Neuronal stem cell (in vitro differentiated cells): ENCODE data around the gene ERH.

Source experiments
- DNase-seq: peaks from one replicate; pipeline ENCODE4 v3.0.0-alpha.2; 2013; ENCODE audit warnings: low spot score
- H2AFZ ChIP-seq: one replicate; pipeline ENCODE4 v1.6.1; 2013; ENCODE audit warnings: mild to moderate bottlenecking, low read length, inconsistent platforms
- H2AK5ac ChIP-seq: 2 replicates; pipeline ENCODE4 v1.6.1; 2013; ENCODE audit warnings: low read depth, mild to moderate bottlenecking, inconsistent platforms, low read length, moderate library complexity, mixed read lengths
- H2BK120ac ChIP-seq: 2 replicates; pipeline ENCODE4 v1.6.1; 2013; ENCODE audit warnings: low read depth, mild to moderate bottlenecking, inconsistent platforms, low read length, moderate library complexity, mixed read lengths
- H2BK12ac ChIP-seq: one replicate; pipeline ENCODE4 v1.6.1; 2013; ENCODE audit warnings: low read length, inconsistent platforms
- H2BK15ac ChIP-seq: 2 replicates; pipeline ENCODE4 v1.6.1; 2013; ENCODE audit warnings: mild to moderate bottlenecking, low read length, inconsistent platforms, mixed read lengths
- H2BK5ac ChIP-seq: one replicate; pipeline ENCODE4 v1.6.1; 2013; ENCODE audit warnings: inconsistent platforms, mild to moderate bottlenecking, low read length, moderate library complexity
- H3K14ac ChIP-seq: one replicate; pipeline ENCODE4 v1.6.1; 2013; ENCODE audit warnings: low read length, inconsistent platforms
- H3K18ac ChIP-seq: 2 replicates; pipeline ENCODE4 v1.6.1; 2013; ENCODE audit warnings: low read length, inconsistent platforms
- H3K23ac ChIP-seq: 2 replicates; pipeline ENCODE4 v1.6.1; 2013; ENCODE audit warnings: low read depth, mild to moderate bottlenecking, mixed read lengths, low read length, inconsistent platforms; ENCODE audit not compliant: poor library complexity
- H3K27ac ChIP-seq: replicated peaks from 3 replicates; pipeline ENCODE4 v1.5.1; 2013; ENCODE audit warnings: low read length, inconsistent platforms
- H3K27me3 ChIP-seq, 3 experiments: 2 replicates each; pipeline ENCODE4 v1.6.1; 2013; ENCODE audit warnings: low read length in 3 of 3, mild to moderate bottlenecking in 2 of 3, inconsistent platforms in 1 of 3, low read depth in 1 of 3, mixed read lengths in 1 of 3, moderate library complexity in 1 of 3; ENCODE audit not compliant: control insufficient read depth in 3 of 3, insufficient read depth in 3 of 3
- H3K36me3 ChIP-seq, 2 donors: replicated peaks in 1 of 2; 2 replicates each; pipeline ENCODE4 v1.6.1; 2013; ENCODE audit warnings: low read length in 2 of 2; ENCODE audit not compliant: control insufficient read depth in 2 of 2, insufficient read depth in 2 of 2
- H3K4ac ChIP-seq: 2 replicates; pipeline ENCODE4 v1.6.1; 2013; ENCODE audit warnings: inconsistent platforms, mild to moderate bottlenecking, low read length, moderate library complexity
- H3K4me1 ChIP-seq, 2 donors: 1 replicate in 1 of 2; 2 replicates in 1 of 2; pipeline ENCODE4 v1.6.1; 2013; ENCODE audit warnings: low read length in 2 of 2, low read depth in 1 of 2; ENCODE audit not compliant: control insufficient read depth in 2 of 2, insufficient read depth in 1 of 2
- H3K4me2 ChIP-seq: one replicate; pipeline ENCODE4 v1.6.1; 2013; ENCODE audit warnings: mild to moderate bottlenecking, low read length, inconsistent platforms; ENCODE audit not compliant: insufficient read depth, poor library complexity, severe bottlenecking
- H3K4me3 ChIP-seq, 2 donors: 2 replicates each; pipeline ENCODE4 v1.5.1; 2013; ENCODE audit warnings: low read length in 2 of 2, mild to moderate bottlenecking in 2 of 2, inconsistent platforms in 1 of 2, moderate library complexity in 1 of 2
- H3K79me1 ChIP-seq: one replicate; pipeline ENCODE4 v1.6.1; 2013; ENCODE audit warnings: low read depth, mild to moderate bottlenecking, inconsistent platforms, low read length, moderate library complexity
- H3K9ac ChIP-seq: one replicate; pipeline ENCODE4 v1.6.1; 2013; ENCODE audit warnings: mild to moderate bottlenecking, low read depth, low read length, inconsistent platforms; ENCODE audit not compliant: poor library complexity
- H3K9me3 ChIP-seq, 2 donors: replicated peaks in 1 of 2; 2 replicates each; pipeline versions ENCODE3 to v1.6.1; 2013; ENCODE audit warnings: low read length in 2 of 2, mild to moderate bottlenecking in 2 of 2, inconsistent platforms in 1 of 2, low read depth in 1 of 2, mixed read lengths in 1 of 2, moderate library complexity in 1 of 2; ENCODE audit not compliant: control insufficient read depth in 2 of 2, insufficient read depth in 1 of 2
- H4K8ac ChIP-seq: one replicate; pipeline ENCODE4 v1.6.1; 2013; ENCODE audit warnings: low read depth, mild to moderate bottlenecking, inconsistent platforms, low read length, moderate library complexity
- H4K91ac ChIP-seq: one replicate; pipeline ENCODE4 v1.6.1; 2013; ENCODE audit warnings: low read length, low read depth, mild to moderate bottlenecking, inconsistent platforms; ENCODE audit not compliant: poor library complexity
- WGBS, 2 donors: extraction: QIAGEN DNeasy Blood & Tissue Kit; methylation state at CpG; one replicate each; pipeline ENCODE4 v1.1.7; 2013; ENCODE audit warnings: missing lambda C conversion rate in 2 of 2, mixed read lengths in 1 of 2; ENCODE audit not compliant: insufficient read length in 2 of 2, insufficient replicate concordance in 1 of 2; ENCODE audit errors: extremely low coverage in 2 of 2; 5-methylcytosine and 5-hydroxymethylcytosine counted together

ERH gene

DNA sequence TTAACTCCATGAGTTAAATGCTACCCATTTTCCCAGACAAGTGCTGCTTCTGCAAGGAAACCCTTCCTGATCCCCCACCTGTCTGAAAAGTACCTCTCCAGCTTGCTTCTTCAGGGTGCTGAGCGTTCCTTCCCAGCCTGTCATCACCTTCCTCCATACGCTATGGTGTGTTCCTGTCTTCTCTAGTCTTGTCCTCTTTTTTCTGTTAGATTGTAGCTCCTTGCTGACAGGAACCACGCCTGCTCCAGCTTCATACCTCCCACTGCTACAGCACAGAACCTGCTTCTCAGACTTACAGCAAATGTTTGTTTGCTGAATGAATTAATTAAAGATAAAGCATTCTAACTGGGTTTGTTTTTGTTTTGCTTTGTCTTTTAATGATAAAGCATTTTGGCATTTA is 39.1 kb downstream of the ERH start:
- no peaks in the 10 kb centered on the region for H3K27me3 ChIP-seq
- H3K9me3 ChIP-seq: no peaks in the 10 kb centered on the region
- H4K91ac ChIP-seq: no peak overlapping the region
- no peaks in the 10 kb centered on the region for H3K36me3 ChIP-seq
- H2BK120ac ChIP-seq: no peak overlapping the region
- H3K23ac ChIP-seq: no peak overlapping the region
- no peak overlapping the region for H2AK5ac ChIP-seq
- no peak overlapping the region for H3K18ac ChIP-seq
- H2BK15ac ChIP-seq: no peak overlapping the region
- no peak overlapping the region for H3K4ac ChIP-seq
- no peak overlapping the region for H3K14ac ChIP-seq
- no peak overlapping the region for H3K27ac ChIP-seq
- H3K4me2 ChIP-seq: no peak overlapping the region
- no peak overlapping the region for H3K9ac ChIP-seq
- no peaks in the 10 kb centered on the region for H3K79me1 ChIP-seq
- WGBS, 2 donors: no CpG with 5 or more reads among the region's 3 CpGs
- H3K4me1 ChIP-seq: peaks cover 2 to 3% of the 10 kb centered on the region in 2 donors
- DNase-seq: no peak
- no peak overlapping the region for H2BK12ac ChIP-seq
- H2AFZ ChIP-seq: no peak overlapping the region
- H2BK5ac ChIP-seq: no peak overlapping the region
- H3K4me3 ChIP-seq: no peak overlapping the region
- H4K8ac ChIP-seq: no peak overlapping the region

DNA sequence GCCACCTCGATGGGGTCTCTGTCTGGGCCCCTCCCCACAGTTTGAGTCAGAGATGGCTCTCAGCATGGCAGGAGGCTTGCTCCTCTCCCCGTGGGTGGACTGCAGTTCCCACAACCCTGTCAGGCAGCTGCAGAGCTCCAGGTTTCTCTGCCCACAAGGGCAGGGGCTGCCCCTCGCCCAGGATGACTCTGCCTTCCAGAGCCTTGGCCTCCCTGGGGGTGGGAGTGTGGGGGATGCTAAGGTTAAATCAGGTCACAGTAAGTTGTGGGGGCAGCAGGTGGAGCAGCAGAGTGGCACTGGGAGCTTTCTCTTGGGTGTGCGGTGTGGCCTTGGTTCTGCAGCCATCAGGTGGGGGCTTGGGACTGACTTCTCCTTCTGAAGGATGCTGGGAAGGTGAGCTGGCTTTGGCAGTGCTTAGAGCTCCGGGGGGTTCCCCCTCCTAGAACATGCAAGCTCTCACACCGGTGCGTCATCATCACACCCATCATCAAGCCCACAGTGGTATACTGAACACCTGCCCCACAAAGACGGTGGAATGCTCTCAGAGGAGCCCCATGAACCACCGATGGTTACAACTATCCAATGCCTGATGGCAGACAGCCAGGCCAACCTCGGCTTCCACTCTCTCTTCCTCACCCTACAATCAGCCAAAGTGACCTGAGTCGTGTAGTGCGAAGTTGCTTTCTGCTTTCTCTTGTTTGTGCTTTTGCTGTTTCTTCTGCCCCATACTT is 39.7 kb downstream of the ERH start:
- Histone ChIP-seq H2BK12ac (no peak overlapping the region), H3K4me2 (no peak overlapping the region), H2BK5ac (no peak overlapping the region), H3K9ac (no peak overlapping the region), H3K79me1 (no peaks in the 10 kb centered on the region), H3K36me3 (no peaks in the 10 kb centered on the region), H3K27me3 (no peaks in the 10 kb centered on the region), H3K9me3 (no peaks in the 10 kb centered on the region), H3K14ac (no peak overlapping the region), H3K27ac (no peak overlapping the region), H4K8ac (no peak overlapping the region), H2AK5ac (no peak overlapping the region), H2BK120ac (no peak overlapping the region), H3K18ac (no peak overlapping the region), H3K23ac (no peak overlapping the region), H3K4me3 (no peak overlapping the region), H2AFZ (no peak overlapping the region), H3K4me1 (peaks cover 2 to 3% of the 10 kb centered on the region in 2 donors), H4K91ac (no peak overlapping the region), H2BK15ac (no peak overlapping the region), H3K4ac (no peak overlapping the region)
- no peak for DNase-seq
- no CpG with 5 or more reads among the region's 12 CpGs for WGBS, 2 donors

DNA sequence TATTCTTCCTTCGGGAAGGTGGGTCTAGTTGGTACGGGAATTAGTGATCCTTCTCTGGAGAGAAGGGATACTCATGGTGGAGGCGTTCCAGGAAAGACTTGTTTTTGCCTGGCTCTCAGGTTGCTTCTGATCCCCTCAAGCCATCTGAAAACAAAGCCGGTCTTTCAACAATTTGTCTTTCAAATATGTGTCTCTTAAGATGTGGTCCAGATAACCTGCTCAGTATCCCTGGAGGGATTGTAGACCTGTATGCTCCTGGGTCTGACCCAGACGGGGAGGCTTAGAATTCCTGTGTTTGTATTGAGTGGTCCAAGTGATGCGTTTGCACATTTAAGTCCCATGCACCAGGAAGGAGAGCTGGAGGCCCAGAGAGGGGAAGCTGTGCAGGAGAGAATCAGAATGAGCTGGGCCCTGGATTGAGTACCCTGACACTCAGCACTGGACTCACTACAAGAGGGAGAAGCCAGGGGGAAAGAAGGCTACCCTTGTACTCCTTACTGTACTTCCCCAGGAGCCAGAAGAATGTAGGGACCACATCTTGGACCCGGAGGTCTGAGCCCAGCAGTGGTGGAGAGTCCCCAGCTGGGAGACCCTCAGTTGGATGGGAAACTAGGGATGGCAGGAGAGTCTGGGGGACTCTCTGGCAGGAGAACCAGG is 40.4 kb downstream of the ERH start:
- H2AFZ ChIP-seq: no peak overlapping the region
- no peaks in the 10 kb centered on the region for H3K9me3 ChIP-seq
- H3K23ac ChIP-seq: no peak overlapping the region
- no peak overlapping the region for H3K4me2 ChIP-seq
- no peak overlapping the region for H2BK12ac ChIP-seq
- no peak overlapping the region for H3K9ac ChIP-seq
- WGBS, 2 donors: no CpG with 5 or more reads among the region's 7 CpGs
- no peak for DNase-seq
- H2BK5ac ChIP-seq: no peak overlapping the region
- no peak overlapping the region for H2BK120ac ChIP-seq
- H3K14ac ChIP-seq: no peak overlapping the region
- no peak overlapping the region for H3K4ac ChIP-seq
- H3K79me1 ChIP-seq: no peaks in the 10 kb centered on the region
- H4K8ac ChIP-seq: no peak overlapping the region
- H3K27ac ChIP-seq: no peak overlapping the region
- H2AK5ac ChIP-seq: no peak overlapping the region
- no peak overlapping the region for H2BK15ac ChIP-seq
- no peak overlapping the region for H4K91ac ChIP-seq
- H3K4me1 ChIP-seq: peaks cover 2 to 3% of the 10 kb centered on the region in 2 donors
- H3K27me3 ChIP-seq: no peaks in the 10 kb centered on the region
- no peaks in the 10 kb centered on the region for H3K36me3 ChIP-seq
- no peak overlapping the region for H3K18ac ChIP-seq
- no peak overlapping the region for H3K4me3 ChIP-seq

DNA sequence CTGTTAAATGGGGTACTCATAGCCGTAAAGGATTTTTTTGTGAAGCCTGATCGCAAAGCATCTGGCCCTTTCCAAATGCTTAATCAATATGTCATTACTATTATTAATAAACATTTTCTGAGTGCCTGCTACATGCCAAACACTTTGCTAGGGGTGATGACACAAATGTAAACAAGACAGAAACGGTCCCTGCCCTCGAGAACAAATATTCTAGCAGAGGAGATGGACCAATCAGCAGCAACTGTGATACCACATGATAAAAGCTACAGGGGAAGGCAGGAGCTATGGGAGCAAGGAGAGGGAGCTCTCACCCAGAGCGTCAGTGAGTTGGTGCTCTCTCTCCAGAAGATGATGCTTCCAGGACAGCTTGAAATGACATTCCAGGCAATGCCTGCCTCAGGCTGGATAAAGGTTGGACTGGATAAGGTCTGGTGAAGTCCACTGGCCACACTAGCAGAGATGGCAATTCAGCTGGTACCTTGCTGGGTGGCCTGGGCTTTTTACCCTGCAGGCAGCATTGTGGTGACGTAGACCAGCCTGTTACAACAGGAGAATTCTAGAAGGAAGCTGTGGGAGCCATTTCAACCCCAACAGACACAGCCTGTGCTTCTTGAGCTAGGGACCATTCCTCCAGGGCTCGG is 41.1 kb downstream of the ERH start:
- peaks cover 2% of the 10 kb centered on the region for H3K79me1 ChIP-seq
- H4K8ac ChIP-seq: no peak overlapping the region
- no peak overlapping the region for H4K91ac ChIP-seq
- H3K27ac ChIP-seq: no peak overlapping the region
- no peak overlapping the region for H2BK15ac ChIP-seq
- H2BK120ac ChIP-seq: no peak overlapping the region
- no peak overlapping the region for H3K4ac ChIP-seq
- H3K18ac ChIP-seq: no peak overlapping the region
- no CpG with 5 or more reads among the region's 7 CpGs for whole genome bisulfite sequencing, 2 donors
- H2AFZ ChIP-seq: no peak overlapping the region
- H3K4me1 ChIP-seq: peaks cover 2 to 6% of the 10 kb centered on the region in 2 donors
- no peak overlapping the region for H3K9ac ChIP-seq
- no peak for DNase-seq
- H2AK5ac ChIP-seq: no peak overlapping the region
- H2BK5ac ChIP-seq: no peak overlapping the region
- H3K4me3 ChIP-seq: no peak overlapping the region
- peaks cover 0 to 2% of the 10 kb centered on the region in 2 donors for H3K36me3 ChIP-seq
- H3K4me2 ChIP-seq: no peak overlapping the region
- no peak overlapping the region for H3K14ac ChIP-seq
- no peak overlapping the region for H2BK12ac ChIP-seq
- no peak overlapping the region for H3K23ac ChIP-seq
- no peaks in the 10 kb centered on the region for H3K27me3 ChIP-seq
- H3K9me3 ChIP-seq: no peaks in the 10 kb centered on the region
